NCI-H510A treated with DMSO at 0.1 percent for 48 hours (cell line): ENCODE data around the gene C6orf89.

Source experiments
- DNase-seq: peaks from one replicate; lab custom pipeline; 2025; lab: John Stamatoyannopoulos, UW

C6orf89 gene

DNA sequence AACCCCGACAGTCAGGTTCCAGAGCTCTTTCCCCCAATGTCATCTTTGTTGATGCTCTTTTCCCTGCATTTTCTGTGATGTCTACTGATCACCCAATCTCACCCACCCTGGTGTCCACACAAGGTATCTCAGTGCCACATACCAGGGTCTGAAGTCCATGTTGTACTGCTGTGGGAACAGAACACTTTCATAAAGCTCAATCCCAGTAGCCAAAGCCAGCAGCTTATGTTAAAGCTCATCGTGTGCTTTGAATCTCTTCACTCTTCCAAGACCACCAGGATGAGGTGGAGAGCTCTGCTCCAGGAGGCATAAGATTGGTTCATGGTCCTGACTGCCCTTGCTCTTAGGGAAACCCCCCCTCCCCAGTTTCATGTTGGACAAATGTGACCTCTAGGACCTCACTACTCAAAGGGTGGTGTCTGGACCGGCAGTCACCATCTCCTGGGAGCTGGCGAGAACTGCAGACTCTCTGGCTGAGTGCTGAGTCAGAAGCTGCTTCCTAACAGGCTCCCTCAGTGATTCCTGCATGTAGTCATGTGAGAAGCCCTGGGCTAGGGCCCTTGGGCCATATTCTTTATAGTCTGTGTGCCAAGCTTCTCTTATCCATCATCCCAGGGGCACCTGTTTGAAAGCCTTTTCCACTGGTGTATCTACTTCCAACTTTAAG, 33.1 kb upstream of the C6orf89 start:
- no peak for DNase-seq

DNA sequence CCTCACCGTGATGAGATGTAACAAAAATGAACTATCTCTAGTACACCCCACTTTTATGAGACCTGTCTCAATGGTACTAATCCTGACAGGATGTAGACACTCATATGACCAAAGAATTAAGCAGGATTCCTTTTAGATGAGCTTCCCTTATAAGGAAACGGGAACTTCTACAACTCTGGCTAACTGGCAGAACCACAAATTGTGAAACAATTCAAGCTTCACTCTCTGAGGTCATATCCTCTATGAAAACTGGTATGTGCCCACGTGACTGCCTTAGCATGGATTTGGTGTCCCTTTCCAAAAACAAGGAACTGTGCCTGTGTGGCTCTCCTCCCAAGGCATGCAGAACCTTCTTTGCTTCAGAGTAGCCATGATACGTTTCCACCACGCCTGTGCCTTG, 32.4 kb upstream of the C6orf89 start:
- DNase-seq, result no peak

DNA sequence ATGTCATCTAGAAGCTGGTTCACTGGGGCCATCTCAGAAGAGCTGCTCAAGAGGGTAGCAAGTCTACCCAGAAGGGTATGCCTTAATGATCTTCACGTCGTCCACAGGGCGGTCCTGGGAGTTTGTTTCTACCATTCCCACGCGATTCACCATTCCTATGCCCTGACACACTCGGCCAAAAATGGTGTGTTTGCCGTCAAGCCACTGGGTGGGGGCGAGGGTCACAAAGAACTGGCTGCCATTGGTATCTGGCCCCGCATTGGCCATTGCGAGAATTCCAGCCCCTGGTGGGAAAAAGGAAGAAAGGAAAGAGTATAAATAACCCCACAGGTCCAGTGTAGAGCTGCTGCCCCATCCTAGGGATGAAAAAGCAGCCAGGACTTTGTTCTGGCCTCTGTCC, 30.0 kb upstream of the C6orf89 start:
- DNase-seq, result no peak

DNA sequence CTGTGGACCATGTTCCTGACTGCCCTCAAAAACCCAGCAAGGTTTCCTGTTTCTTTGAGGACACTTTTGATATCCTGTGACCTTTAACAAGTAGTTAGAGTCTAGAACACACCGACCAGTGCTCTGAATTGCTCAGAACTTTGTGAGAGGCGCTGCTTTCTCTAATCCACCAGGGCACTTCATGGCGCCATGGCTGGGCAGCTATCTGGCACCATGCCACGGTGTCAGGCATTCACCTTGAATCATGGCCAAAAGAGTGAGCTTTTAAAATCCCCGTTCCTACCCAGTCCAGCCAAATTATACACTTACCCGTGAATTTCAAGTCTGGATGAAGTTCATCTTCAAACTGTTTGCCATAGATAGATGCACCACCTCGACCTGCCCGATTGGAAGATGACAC, 29.5 kb upstream of the C6orf89 start:
- no peak for DNase-seq

GRCh38 chr6:36857325-36857724, 28.4 kb upstream of the C6orf89 start:
- no peak for DNase-seq

DNA sequence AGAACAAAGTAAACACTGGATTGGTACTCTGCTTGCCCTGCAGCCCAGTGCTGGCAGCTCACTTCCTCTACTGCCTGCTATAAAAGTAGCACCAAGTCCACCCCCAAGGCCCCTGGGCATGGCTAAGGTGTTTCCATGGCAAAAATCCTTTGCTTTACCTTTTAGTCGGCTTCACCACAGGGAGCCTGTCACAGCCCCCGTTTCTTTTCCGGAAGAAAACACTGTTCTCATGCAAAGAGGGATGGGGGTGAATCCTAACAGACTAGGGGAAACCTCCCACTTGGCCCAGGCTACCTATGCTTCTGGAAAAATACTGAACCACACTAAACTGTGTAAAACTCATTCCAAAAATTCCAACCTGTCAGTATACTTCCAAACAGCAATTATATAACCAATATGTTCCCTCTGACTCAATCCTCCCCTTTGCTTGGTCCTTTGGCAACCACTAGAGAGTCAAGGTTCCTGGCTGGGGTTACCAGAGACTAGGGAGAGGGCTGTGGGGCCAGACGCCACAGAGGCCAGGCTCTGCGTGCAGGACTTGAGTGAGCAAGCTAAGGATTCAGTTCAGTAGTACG, 27.3 kb upstream of the C6orf89 start:
- no peak for DNase-seq

DNA sequence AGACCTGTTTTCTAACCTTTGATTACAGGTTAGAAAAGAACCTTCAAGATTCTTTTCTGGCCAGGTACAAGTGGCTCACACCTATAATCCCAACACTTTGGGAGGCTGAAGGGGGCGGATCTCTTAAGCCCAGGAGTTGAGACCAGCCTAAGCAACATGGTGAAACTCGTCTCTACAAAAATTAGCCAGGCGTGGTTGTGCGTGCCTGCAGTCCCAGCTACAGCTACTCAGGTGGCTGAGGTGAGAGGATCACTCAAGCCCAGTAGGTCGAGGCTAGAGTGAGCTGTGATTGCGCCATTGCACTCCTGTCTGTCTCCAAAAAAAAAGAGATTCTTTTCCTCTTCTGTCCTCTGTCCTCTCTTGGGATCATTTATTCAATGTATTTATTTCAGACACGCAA, 25.6 kb upstream of the C6orf89 start:
- no peak for DNase-seq

DNA sequence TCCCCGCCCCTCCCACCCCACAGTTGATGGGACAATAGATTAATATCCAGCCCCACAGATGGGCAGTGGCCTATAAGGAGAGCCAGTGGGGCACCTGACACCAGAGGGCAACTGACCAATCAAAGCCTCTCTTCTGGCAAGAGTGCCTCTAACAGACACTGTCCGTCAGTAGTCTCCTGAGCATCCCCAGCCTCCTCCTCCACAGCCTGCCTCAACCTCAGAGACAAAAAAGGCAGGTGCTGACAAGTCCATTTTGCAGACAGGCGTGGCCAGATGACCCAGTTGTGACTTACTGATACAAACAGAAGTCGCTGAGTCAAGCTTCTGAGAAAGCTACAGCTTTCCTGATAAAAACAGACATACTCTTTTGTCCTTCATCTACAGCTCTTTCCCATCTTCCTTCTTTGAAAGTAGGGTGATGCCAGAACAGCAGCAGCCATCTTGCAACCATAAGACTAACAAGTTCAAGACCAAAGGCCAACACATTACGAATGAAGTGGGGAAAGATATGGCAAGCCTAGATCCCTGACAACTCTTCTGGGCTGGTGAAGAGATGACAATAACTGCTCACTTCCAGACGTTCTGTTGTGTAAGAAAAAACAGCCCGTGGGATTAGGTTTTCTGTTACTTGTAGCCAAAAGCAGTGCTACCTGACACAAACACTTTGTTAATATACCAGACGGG, 23.4 kb upstream of the C6orf89 start:
- DNase-seq, result no peak

- DNase-seq, result no peak
Measured at GRCh38 chr6:36862848-36863382, 22.8 kb upstream of the C6orf89 start.

- DNase-seq, result no peak
Measured at GRCh38 chr6:36863670-36864540, 21.8 kb upstream of the C6orf89 start.

- no peak for DNase-seq
Measured at GRCh38 chr6:36865835-36866234, 19.9 kb upstream of the C6orf89 start.

GRCh38 chr6:36867471-36868224, 18.1 kb upstream of the C6orf89 start:
- DNase-seq, result no peak

DNA sequence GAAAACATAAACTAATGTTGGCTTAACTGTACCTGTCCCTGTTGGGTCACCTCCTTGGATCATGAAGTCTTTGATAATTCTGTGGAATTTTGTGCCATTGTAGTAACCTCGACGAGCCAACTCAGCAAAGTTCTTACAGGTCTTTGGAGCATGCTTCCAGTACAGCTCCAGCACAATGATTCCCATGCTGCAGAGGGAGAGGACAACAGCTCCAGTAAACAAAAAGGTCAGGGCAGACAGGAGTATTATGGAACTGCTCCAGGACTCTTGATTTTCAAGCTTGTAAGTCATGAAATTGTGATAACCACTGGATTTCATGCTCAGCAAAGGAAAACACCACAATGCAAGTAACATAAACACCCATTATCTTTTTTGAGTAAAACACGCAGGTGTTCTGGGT, 14.1 kb upstream of the C6orf89 start:
- no peak for DNase-seq

- DNase-seq, result no peak
Measured at GRCh38 chr6:36873115-36873514, 12.6 kb upstream of the C6orf89 start.

DNA sequence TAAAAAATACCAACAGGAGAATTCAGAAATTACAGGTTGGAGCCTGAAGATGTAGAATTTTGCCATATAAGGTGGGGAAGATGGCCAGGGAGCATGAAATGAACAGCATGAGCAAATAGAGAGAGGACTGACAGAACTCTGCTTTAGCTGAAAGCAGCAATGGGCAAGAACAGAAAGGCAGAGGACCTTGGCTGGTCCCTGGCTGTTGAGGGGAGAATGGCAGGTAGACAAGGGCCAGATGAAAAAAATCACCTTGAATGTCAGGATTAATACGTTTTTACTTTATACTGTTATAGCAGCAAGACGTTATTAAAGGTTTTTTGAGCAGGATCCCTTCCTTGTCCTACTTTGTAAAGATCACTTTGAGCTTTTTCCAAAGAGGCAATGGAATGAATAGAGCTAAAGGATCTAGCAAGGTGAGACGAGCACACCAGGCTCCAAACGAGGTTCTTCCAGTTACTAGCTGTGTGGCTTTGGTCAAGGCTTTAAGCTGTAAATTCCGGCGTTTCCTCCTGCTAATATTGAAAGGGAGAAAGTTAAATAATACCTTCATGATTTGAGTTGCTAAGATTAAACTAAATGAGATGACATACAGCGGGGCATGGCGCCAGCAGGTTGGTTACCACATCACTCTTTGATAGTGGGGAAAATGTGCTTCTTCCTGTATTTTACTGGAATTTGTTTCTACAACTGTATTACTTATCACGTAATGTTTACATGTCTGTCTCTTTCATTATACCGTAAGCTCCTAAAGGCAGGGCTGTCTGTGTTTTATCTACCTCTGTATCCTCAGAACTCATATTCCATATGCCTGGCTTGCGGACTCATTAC, 11.9 kb upstream of the C6orf89 start:
- DNase-seq, result no peak

DNA sequence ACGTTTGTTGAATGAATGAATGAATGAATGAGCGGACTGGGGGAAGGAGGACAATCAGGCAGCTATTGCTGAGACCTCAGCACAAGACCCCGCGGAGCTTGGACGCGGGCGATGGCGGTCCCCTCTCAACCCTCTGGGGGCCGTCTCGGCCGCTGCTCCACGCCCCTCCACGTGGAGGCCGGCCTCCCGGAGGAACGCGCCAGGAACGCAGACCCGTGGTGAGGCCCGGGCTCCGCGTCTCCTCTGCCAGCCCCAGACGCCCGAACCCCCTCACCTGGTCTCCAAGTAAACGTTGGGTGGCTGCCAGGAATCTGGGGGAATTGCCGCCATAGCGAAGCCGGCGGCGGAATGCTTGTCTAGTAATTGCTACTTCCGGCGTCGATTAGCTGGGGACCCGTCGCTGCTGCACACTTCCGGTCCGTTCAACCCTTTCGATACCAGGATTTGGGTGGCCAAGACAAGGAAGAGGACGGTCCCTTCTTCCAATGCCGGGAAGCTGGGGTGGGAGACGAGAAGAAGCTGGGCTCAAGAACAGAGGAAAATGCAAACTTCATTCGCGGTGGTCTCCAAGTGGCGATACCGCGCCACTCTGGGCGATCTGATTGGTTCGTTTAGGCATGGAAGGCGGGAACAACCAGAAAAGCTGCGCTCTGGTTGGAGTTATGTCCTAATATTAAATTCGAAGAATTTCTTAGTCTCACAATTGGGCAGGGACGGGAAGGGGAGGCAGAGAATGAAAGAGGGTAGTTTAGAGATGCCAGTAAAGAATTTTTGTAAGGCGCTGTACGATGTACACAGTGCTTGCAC, 11.1 kb upstream of the C6orf89 start, which contains the start of gene PPIL1:
Gene PPIL1 (minus strand): TSS at position 361 of the 807 bp plus-strand sequence. CDS start 31 bp downstream, at position 330.
- peak; percentile 99 for DNase-seq

- DNase-seq, result no peak
Measured at GRCh38 chr6:36875250-36875633, 10.5 kb upstream of the C6orf89 start.

DNA sequence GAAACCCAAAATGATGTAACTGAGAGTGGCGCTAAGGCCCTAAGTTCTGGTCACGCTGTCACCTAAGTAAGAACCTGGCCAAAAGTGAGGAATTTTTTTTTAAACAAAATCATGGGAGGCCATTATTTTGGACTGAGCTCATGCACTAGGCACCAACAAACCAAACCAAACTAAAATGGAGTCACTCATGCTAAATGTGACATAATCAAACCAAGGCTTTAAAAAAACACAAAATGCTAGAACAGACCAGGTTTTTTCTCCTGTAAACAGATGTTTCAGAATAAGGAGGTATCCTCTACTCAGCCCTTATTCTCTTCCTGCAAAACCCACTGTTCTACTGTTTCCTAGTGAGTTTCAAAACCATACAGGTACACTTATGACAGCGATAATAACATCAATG, 1.1 kb upstream of the C6orf89 start:
- DNase-seq, result no peak

DNA sequence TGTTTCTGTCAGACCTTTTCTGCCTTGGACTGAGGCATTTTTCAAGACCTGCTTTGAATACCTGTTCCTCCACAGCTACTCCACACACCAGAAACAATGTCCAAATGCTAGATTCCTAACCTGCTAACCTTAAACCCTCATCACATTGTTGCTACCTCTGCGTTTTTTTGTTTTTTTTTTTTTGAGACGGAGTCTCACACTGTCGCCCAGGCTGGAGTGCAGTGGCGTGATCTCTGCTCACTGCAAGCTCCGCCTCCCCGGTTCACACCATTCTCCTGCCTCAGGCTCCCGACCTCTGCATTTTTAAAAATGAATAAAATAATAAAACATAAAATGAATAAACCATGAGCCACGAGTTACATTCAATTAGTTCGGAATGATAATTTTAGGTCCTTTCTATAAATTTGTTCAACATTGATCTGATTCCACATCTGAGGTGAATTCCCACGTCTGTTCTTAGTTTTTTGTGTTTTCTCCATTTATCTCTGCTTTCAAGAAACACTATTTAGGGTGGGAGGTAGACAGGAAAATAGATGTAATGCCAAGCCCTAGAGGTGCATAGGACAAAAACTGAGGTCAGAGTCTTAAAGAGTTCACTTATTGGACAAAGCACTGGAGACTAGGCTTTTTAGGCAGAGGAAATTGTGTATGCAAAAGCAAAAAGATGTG, 1.3 kb downstream of the C6orf89 start:
- DNase-seq, result no peak
